Measurements from ENCODE around the gene MBLAC1.

Gene MBLAC1

GRCh38 chr7:100126931-100127865 lies at the start of gene MBLAC1:
MBLAC1 (plus strand) TSS chr7:100126967; CDS start chr7:100127396, 429 bp downstream.
- DNase-seq (ENCODE audit: low spot score): peak; percentile 87

GRCh38 chr7:100077205-100077604 lies 49.6 kb upstream of the MBLAC1 start:
- DNase-seq (ENCODE audit: low spot score): no peak

GRCh38 chr7:100079024-100079560 lies 47.7 kb upstream of the MBLAC1 start:
- DNase-seq (ENCODE audit: low spot score): no peak

GRCh38 chr7:100080907-100081534 lies 45.7 kb upstream of the MBLAC1 start:
- no peak for DNase-seq (ENCODE audit: low spot score)

GRCh38 chr7:100081535-100082102 lies 45.1 kb upstream of the MBLAC1 start, which contains the start of gene ZNF3:
ZNF3 (minus strand) TSS chr7:100081723; CDS start chr7:100077357, 4,366 bp downstream.
- DNase-seq (ENCODE audit: low spot score): peak; percentile 93

- no peak for DNase-seq (ENCODE audit: low spot score)
Measured at GRCh38 chr7:100082978-100083377, 43.8 kb upstream of the MBLAC1 start.

GRCh38 chr7:100085515-100085914 lies 41.3 kb upstream of the MBLAC1 start:
- DNase-seq (ENCODE audit: low spot score): no peak

GRCh38 chr7:100087055-100087750 lies 39.6 kb upstream of the MBLAC1 start:
- no peak for DNase-seq (ENCODE audit: low spot score)

- no peak for DNase-seq (ENCODE audit: low spot score)
Measured at GRCh38 chr7:100088095-100088620, 38.6 kb upstream of the MBLAC1 start.

- peak; percentile 90 for DNase-seq (ENCODE audit: low spot score)
Measured at GRCh38 chr7:100088621-100089457, 37.9 kb upstream of the MBLAC1 start, which contains the start of gene COPS6. COPS6 (plus strand) TSS chr7:100088969; CDS start chr7:100088991, 22 bp downstream.

- no peak for DNase-seq (ENCODE audit: low spot score)
Measured at GRCh38 chr7:100089458-100090196, 37.1 kb upstream of the MBLAC1 start.

- DNase-seq (ENCODE audit: low spot score): no peak
Measured at GRCh38 chr7:100090527-100091410, 36.0 kb upstream of the MBLAC1 start.

- DNase-seq (ENCODE audit: low spot score): no peak
Measured at GRCh38 chr7:100091411-100092181, 35.2 kb upstream of the MBLAC1 start.

- no peak for DNase-seq (ENCODE audit: low spot score)
Measured at GRCh38 chr7:100093054-100093453, 33.7 kb upstream of the MBLAC1 start.

- DNase-seq (ENCODE audit: low spot score): no peak
Measured at GRCh38 chr7:100093498-100093897, 33.3 kb upstream of the MBLAC1 start.

GRCh38 chr7:100093925-100094486 lies 32.8 kb upstream of the MBLAC1 start:
- no peak for DNase-seq (ENCODE audit: low spot score)

- DNase-seq (ENCODE audit: low spot score): no peak
Measured at GRCh38 chr7:100095289-100095688, 31.5 kb upstream of the MBLAC1 start.

- no peak for DNase-seq (ENCODE audit: low spot score)
Measured at GRCh38 chr7:100095704-100096103, 31.1 kb upstream of the MBLAC1 start.
